Astrocyte of the spinal cord (primary cell): ENCODE results near the gene NGB.

ENCODE experiments used
- DNase-seq: peaks from one replicate; pipeline ENCODE4 v3.0.0; 2011; ENCODE audit warnings: low read depth, low spot score
- H3K4me3 ChIP-seq: 2 replicates; pipeline ENCODE4 v1.5.1; 2011; ENCODE audit warnings: low read depth, mild to moderate bottlenecking, low read length, moderate library complexity
- in situ Hi-C: cut with HindIII; loops from 2 replicates; pipeline ENCODE4 v1.10.0; 2017; ENCODE audit warnings: low sequenced_read_pairs
- TF ChIP-seq, protein P1 (sequence below): IDR thresholded peaks from 2 replicates; pipeline ENCODE4 v1.5.1; 2012; ENCODE audit warnings: low read depth, mild to moderate bottlenecking, low read length, inconsistent platforms

Gene NGB

DNA sequence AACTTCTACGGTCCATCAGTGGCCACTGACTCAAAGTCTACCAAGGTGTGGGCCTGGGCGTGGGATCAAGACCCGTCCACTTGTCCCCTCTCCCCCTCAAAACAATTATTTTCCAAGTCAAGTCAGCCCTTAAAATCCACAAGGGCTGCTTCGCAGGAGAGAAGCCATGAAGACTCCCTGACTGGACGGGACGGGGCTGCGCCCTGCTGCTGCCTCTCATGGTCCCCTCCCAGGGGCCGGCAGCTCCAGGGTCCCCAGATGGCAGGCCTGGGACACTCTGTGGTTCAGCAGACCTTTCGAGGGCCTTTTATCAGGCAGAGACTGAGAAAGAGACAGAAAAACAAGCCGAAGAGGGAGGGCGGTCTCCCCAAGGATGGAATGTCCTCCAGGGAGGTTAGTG is 10.8 kb downstream of the NGB start:
- no peak for DNase-seq
- no peak overlapping the region for H3K4me3 ChIP-seq
- in situ Hi-C loops: no loop called here
- TF ChIP-seq, protein P1, sequence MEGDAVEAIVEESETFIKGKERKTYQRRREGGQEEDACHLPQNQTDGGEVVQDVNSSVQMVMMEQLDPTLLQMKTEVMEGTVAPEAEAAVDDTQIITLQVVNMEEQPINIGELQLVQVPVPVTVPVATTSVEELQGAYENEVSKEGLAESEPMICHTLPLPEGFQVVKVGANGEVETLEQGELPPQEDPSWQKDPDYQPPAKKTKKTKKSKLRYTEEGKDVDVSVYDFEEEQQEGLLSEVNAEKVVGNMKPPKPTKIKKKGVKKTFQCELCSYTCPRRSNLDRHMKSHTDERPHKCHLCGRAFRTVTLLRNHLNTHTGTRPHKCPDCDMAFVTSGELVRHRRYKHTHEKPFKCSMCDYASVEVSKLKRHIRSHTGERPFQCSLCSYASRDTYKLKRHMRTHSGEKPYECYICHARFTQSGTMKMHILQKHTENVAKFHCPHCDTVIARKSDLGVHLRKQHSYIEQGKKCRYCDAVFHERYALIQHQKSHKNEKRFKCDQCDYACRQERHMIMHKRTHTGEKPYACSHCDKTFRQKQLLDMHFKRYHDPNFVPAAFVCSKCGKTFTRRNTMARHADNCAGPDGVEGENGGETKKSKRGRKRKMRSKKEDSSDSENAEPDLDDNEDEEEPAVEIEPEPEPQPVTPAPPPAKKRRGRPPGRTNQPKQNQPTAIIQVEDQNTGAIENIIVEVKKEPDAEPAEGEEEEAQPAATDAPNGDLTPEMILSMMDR: no peak

DNA sequence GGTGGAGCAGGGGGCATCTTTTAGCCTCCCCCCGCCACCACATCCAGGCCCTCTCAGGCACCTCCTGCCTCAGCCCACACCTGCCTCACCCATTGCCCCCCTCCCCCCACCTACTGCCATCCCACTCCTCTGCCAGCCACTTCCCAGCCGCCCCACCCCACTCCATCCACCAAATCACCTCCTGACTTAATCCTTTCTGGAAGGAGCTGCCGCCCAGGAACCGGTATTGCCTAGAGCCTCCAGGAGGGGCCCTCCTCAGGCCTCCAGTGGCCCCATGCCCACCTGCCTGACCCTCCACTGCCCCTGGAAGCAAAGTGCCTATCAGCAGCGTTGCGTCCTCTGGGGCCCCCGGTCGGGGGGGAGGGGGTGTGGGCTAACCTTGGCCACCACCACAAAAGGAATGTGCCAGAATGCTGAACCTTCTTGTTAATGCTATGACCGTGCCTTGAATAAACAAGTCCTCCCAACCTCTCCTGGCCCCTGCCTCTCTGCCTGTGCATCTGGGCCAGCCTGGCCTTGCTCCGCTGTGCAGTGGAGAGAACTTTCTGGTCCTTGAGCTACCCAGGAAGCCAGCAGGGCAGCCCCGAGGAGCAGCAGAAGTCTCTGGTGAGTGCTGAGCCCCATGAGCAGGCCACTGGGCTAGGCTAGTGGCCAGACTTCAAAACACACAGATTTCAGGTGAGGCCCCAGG is 11.8 kb downstream of the NGB start:
- in situ Hi-C loops: no loop called here
- TF ChIP-seq, protein P1: no peak
- DNase-seq: no peak
- H3K4me3 ChIP-seq: no peak overlapping the region

DNA sequence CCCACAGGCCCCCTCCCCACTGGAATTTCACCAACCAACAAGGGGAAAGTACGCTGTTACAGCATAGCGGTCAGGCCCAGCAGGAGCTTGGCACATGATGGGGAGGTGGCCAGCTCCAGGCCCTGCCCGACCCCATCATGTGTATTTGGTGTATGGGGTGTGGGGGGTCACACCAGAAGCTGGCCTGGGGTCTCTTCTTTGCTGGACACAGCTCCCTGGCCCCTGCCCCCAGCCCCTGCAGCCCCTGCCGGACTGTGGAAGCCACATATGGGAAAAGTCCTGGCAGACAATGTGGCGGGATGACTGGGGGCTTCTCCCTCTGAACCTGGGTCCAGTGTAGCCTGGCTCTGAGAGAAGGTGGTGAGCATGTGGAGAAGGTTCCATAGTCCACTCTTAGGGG is 12.4 kb downstream of the NGB start:
- in situ Hi-C loops: no loop called here
- TF ChIP-seq, protein P1: no peak
- H3K4me3 ChIP-seq: no peak overlapping the region
- DNase-seq: no peak

DNA sequence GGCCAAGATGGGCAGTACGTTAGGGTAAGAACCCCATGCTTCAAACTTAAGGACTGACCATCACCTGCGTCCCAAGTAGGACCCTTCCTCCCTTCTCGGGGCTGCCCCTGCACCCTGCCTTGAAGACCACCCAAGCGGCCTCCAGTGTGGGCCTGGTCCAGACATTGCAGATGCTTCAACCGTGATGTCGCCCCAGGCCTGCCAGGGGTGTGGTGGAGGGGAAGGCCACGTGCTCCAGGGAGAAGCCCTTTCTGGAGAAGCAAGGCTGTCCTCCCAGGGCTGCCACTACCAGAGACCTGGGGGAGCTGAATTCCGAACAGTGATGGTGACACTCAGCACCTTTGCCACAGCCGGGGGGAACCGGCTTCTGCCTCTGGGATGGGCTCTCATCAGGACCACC is 13.3 kb downstream of the NGB start:
- no peak overlapping the region for H3K4me3 ChIP-seq
- DNase-seq: no peak
- TF ChIP-seq, protein P1: no peak
- in situ Hi-C loops: no loop called here

DNA sequence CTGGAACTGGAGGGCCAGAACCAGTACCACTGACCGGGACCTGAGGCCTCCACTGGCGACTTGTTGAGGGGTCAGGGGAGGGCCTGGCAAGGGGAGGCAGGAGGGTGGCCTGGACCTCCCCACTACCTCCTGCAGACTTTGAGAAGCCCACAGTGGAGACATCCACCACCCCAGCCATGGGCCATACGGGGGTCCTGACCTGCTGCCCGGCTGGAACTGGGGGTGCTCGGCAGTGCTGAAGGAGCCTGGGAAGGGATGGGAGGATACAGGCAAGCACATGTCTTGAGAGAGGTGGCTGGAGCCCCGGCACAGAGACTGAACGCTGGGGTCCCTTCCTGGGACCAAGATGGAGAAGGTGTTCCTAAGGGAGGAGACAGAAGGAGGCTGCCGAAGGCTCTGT is 14.3 kb downstream of the NGB start:
- in situ Hi-C loops: no loop called here
- no peak overlapping the region for H3K4me3 ChIP-seq
- TF ChIP-seq, protein P1: no peak
- no peak for DNase-seq

DNA sequence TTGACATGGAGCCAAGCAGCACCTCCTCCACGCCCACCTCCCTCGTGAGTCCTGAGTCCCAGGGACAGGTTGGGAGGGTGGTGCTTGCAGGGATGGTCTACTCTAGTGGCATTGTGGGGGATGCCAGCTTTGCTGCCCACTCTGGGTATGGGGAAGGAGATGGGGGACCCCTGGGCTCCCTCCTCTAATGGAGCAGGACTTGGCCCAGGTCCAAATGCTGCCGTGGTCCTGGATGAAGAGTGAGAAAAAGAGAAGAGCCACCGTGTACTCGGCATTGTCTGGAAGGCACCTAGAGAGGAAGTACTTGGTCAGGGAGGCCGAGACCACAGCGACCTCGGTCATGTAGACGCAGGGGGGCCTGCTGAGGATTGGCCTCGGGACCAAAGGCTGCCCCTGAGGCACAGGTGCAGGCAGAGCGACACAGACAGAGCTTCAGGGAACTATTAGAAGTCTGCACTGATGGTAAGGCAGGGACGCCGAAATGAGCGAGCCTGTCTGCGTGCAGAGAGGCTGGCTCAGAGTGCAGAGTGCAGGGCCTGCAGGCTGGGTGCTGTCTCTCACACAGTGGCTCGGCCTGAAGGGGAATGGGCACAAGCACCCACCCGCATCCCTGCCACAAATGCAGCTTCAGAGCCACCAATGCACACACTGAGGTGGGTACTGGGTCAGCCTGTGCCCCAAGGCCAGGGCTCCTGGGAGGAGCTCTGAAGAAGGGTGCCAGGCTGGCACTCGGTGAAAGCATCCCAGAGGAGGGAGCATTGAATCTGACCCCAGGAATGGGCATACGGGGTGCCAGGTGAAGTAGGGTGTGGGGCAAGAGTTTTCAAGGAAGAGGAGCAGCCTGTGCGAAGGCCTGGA is 17.4 kb downstream of the NGB start:
- TF ChIP-seq, protein P1: no peak
- in situ Hi-C loops: no loop called here
- DNase-seq: no peak
- H3K4me3 ChIP-seq: no peak overlapping the region
